Trophoblast cell (in vitro differentiated cells and primary cell): ENCODE data around the gene MPC1.

Experiments
- DNase-seq, 2 donors: peaks; one replicate each; pipeline ENCODE4 v3.0.0-alpha.2; 2016
- H2AFZ ChIP-seq: 2 replicates; pipeline ENCODE4 v1.6.1; 2013; ENCODE audit warnings: low read length, moderate library complexity, mild to moderate bottlenecking; ENCODE audit not compliant: insufficient read depth, poor library complexity
- H2AK5ac ChIP-seq: 2 replicates; pipeline ENCODE4 v1.6.1; 2013; ENCODE audit warnings: mild to moderate bottlenecking, low read length
- H2BK120ac ChIP-seq: 2 replicates; pipeline ENCODE4 v1.6.1; 2013; ENCODE audit warnings: low read length, mild to moderate bottlenecking, moderate library complexity; ENCODE audit not compliant: insufficient read depth, poor library complexity
- H2BK12ac ChIP-seq: 2 replicates; pipeline ENCODE4 v1.6.1; 2013; ENCODE audit warnings: mild to moderate bottlenecking, low read length, moderate library complexity
- H2BK5ac ChIP-seq: 2 replicates; pipeline ENCODE4 v1.6.1; 2013; ENCODE audit warnings: low read length, low read depth, moderate library complexity, mild to moderate bottlenecking; ENCODE audit not compliant: poor library complexity
- H3K14ac ChIP-seq: 2 replicates; pipeline ENCODE4 v1.6.1; 2013; ENCODE audit warnings: mild to moderate bottlenecking, low read length
- H3K18ac ChIP-seq: 2 replicates; pipeline ENCODE4 v1.6.1; 2013; ENCODE audit warnings: mild to moderate bottlenecking, low read length
- H3K23ac ChIP-seq: 2 replicates; pipeline ENCODE4 v1.6.1; 2013; ENCODE audit warnings: low read length
- H3K27ac ChIP-seq: 2 replicates; pipeline ENCODE4 v1.5.1; 2013; ENCODE audit warnings: low read depth, mild to moderate bottlenecking, inconsistent platforms, low read length, moderate library complexity
- H3K27me3 ChIP-seq: 2 replicates; pipeline ENCODE4 v1.6.1; 2013; ENCODE audit warnings: inconsistent platforms, mild to moderate bottlenecking, low read length, moderate library complexity; ENCODE audit not compliant: insufficient read depth
- H3K36me3 ChIP-seq, 2 experiments: 1 replicate in 1 of 2; 2 replicates in 1 of 2; pipeline ENCODE4 v1.6.1; 2013; ENCODE audit warnings: low read length in 2 of 2, mild to moderate bottlenecking in 2 of 2, moderate library complexity in 1 of 2; ENCODE audit not compliant: insufficient read depth in 2 of 2, control insufficient read depth in 1 of 2
- H3K4ac ChIP-seq: 2 replicates; pipeline ENCODE4 v1.6.1; 2013; ENCODE audit warnings: low read depth, mild to moderate bottlenecking, low read length, moderate library complexity
- H3K4me1 ChIP-seq, 2 experiments: 1 replicate in 1 of 2; 2 replicates in 1 of 2; pipeline ENCODE4 v1.6.1; 2013; ENCODE audit warnings: low read length in 2 of 2, mild to moderate bottlenecking in 2 of 2, moderate library complexity in 1 of 2; ENCODE audit not compliant: insufficient read depth in 2 of 2, control insufficient read depth in 1 of 2
- H3K4me2 ChIP-seq: 2 replicates; pipeline ENCODE4 v1.6.1; 2013; ENCODE audit warnings: inconsistent platforms, mild to moderate bottlenecking, low read length, moderate library complexity
- H3K4me3 ChIP-seq: 2 replicates; pipeline ENCODE4 v1.5.1; 2013; ENCODE audit warnings: mild to moderate bottlenecking, low read depth, low read length, inconsistent platforms
- H3K79me1 ChIP-seq: one replicate; pipeline ENCODE4 v1.6.1; 2013; ENCODE audit warnings: low read length
- H3K79me2 ChIP-seq: 2 replicates; pipeline ENCODE4 v1.6.1; 2013; ENCODE audit warnings: low read length, mild to moderate bottlenecking; ENCODE audit not compliant: control insufficient read depth, insufficient read depth, poor library complexity
- H3K9ac ChIP-seq: 2 replicates; pipeline ENCODE4 v1.6.1; 2013; ENCODE audit warnings: mild to moderate bottlenecking, low read length
- H3K9me3 ChIP-seq: 2 replicates; pipeline ENCODE4 v1.6.1; 2013; ENCODE audit warnings: low read depth, mild to moderate bottlenecking, control low read depth, inconsistent platforms, low read length; ENCODE audit not compliant: insufficient read depth
- H4K12ac ChIP-seq: 2 replicates; pipeline ENCODE4 v1.6.1; 2013; ENCODE audit warnings: low read depth, mild to moderate bottlenecking, low read length, moderate library complexity
- H4K8ac ChIP-seq: 2 replicates; pipeline ENCODE4 v1.6.1; 2013; ENCODE audit warnings: low read depth, mild to moderate bottlenecking, low read length, moderate library complexity
- H4K91ac ChIP-seq: one replicate; pipeline ENCODE4 v1.6.1; 2013; ENCODE audit warnings: low read depth, mild to moderate bottlenecking, low read length, moderate library complexity
- WGBS: extraction: QIAGEN DNeasy Blood & Tissue Kit; methylation state at CpG from one replicate; pipeline ENCODE4 v1.1.7; 2013; ENCODE audit warnings: missing lambda C conversion rate; ENCODE audit not compliant: insufficient read length, insufficient coverage; ENCODE audit errors: extremely low coverage; 5-methylcytosine and 5-hydroxymethylcytosine counted together

Gene MPC1

DNA sequence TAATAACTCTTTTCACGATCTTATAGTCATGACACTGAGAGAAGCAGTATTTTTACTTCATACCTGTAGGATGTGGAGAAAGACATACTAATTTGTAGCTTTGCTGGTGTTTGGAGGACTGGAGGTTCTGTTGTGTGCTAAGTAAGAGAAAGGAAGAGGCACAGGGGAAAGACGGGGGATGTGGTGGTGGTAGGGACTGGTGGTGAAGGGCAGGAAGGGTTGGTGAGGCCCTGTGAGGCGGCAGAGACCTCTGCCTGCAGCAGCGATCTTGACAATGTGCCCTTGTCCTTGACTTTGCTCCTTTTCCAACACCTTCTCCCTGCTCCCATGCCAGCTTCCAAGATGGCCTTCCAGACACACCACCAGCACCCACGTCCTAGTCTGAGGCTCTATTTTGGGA, 32.6 kb upstream of the MPC1 start:
- no CpG with 5 or more reads among the region's 5 CpGs for WGBS
- no peak overlapping the region for H2BK5ac ChIP-seq

DNA sequence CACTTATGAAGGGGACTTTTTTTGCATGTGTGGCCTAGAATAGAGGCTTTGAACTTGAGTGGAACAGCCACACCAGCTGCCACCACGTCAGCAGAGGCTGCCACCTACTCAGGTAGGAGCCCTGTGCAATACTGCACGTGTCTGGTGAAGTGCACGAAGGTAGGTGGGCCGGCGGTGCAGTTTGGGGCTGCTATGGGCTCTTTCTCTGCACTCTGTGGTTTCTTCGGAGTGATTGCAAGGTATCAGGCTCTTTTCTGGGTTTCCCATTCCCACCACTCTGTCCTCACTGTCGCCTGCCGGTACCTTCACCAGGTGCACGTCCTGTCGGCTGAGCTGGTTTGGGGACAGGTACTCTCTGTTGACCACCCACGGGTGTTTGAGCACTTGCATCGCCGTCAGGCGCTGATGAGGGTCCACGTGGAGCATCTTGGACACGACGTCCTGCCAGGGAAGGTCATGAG, 30.8 kb upstream of the MPC1 start:
- H3K18ac ChIP-seq: no peak overlapping the region
- peaks cover 6% of the 10 kb centered on the region for H3K9me3 ChIP-seq
- H4K8ac ChIP-seq: no peak overlapping the region
- H3K4ac ChIP-seq: no peak overlapping the region
- no peak overlapping the region for H3K9ac ChIP-seq
- no peak overlapping the region for H2BK5ac ChIP-seq
- no peak overlapping the region for H2AK5ac ChIP-seq
- H3K79me2 ChIP-seq: no peaks in the 10 kb centered on the region
- no CpG with 5 or more reads among the region's 17 CpGs for WGBS
- H3K27ac ChIP-seq: no peak overlapping the region
- no peak overlapping the region for H2BK120ac ChIP-seq
- no peaks in the 10 kb centered on the region for H3K4me1 ChIP-seq
- no peak overlapping the region for H3K4me2 ChIP-seq
- peaks cover 8 to 18% of the 10 kb centered on the region in 2 experiments for H3K36me3 ChIP-seq
- H3K79me1 ChIP-seq: no peaks in the 10 kb centered on the region
- H3K27me3 ChIP-seq: no peaks in the 10 kb centered on the region
- H3K23ac ChIP-seq: no peak overlapping the region
- no peak for DNase-seq
- no peak overlapping the region for H2AFZ ChIP-seq
- no peak overlapping the region for H3K14ac ChIP-seq
- no peak overlapping the region for H4K91ac ChIP-seq
- no peak overlapping the region for H4K12ac ChIP-seq
- peak overlapping the region; percentile 37 for H3K4me3 ChIP-seq
- no peak overlapping the region for H2BK12ac ChIP-seq

More for the DNA sequence above, 32.6 kb upstream of the MPC1 start:
- Histone ChIP-seq H2AK5ac (no peak overlapping the region), H3K18ac (no peak overlapping the region), H3K9ac (no peak overlapping the region), H4K91ac (no peak overlapping the region), H3K9me3 (peaks cover 4% of the 10 kb centered on the region), H3K14ac (no peak overlapping the region), H3K4ac (no peak overlapping the region), H2BK120ac (no peak overlapping the region), H2BK12ac (no peak overlapping the region), H3K4me1 (no peaks in the 10 kb centered on the region), H3K79me2 (no peaks in the 10 kb centered on the region), H3K27ac (no peak overlapping the region), H3K23ac (no peak overlapping the region), H3K27me3 (no peaks in the 10 kb centered on the region), H2AFZ (no peak overlapping the region), H3K4me2 (no peak overlapping the region), H3K79me1 (no peaks in the 10 kb centered on the region), H3K4me3 (no peak overlapping the region), H4K8ac (no peak overlapping the region), H4K12ac (no peak overlapping the region), H3K36me3 (peaks cover 8 to 24% of the 10 kb centered on the region in 2 experiments)
- no peak for DNase-seq

DNA sequence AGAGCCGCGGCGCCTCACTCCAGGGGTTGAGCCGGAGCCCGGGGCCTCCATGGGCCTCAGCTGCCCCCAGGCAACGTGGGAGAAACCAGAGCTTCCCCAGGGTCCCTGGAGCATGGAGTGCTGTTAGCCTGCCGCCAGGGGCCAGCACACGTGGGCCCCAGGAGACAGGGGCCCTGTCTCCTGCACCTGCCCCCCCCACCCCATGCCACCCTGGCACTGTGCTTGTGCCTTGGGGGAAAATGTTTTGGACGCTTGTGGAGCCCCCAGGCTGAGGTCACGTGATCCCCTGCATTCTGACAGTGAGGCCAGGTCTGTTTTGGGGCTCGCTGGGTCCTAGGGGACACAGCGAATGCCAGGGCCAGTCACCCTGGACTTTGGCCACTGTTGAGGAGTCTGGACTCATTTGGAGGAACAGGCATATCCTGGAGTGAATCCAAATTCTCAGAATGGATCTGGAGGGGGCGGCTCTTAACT, 30.2 kb upstream of the MPC1 start:
- no peak overlapping the region for H3K9ac ChIP-seq
- H3K4ac ChIP-seq: no peak overlapping the region
- H3K79me2 ChIP-seq: no peaks in the 10 kb centered on the region
- no peaks in the 10 kb centered on the region for H3K4me1 ChIP-seq
- no peak overlapping the region for H3K4me2 ChIP-seq
- no peak overlapping the region for H4K12ac ChIP-seq
- H3K18ac ChIP-seq: no peak overlapping the region
- H2BK120ac ChIP-seq: no peak overlapping the region
- H3K23ac ChIP-seq: no peak overlapping the region
- peaks cover 6% of the 10 kb centered on the region for H3K9me3 ChIP-seq
- no peak for DNase-seq
- H4K8ac ChIP-seq: no peak overlapping the region
- no peak overlapping the region for H2BK5ac ChIP-seq
- no peak overlapping the region for H3K14ac ChIP-seq
- no peak overlapping the region for H3K27ac ChIP-seq
- no peak overlapping the region for H2BK12ac ChIP-seq
- no peak overlapping the region for H2AK5ac ChIP-seq
- peaks cover 8 to 16% of the 10 kb centered on the region in 2 experiments for H3K36me3 ChIP-seq
- no peak overlapping the region for H3K4me3 ChIP-seq
- WGBS: no CpG with 5 or more reads among the region's 13 CpGs
- H2AFZ ChIP-seq: no peak overlapping the region
- no peaks in the 10 kb centered on the region for H3K27me3 ChIP-seq
- no peak overlapping the region for H4K91ac ChIP-seq
- no peaks in the 10 kb centered on the region for H3K79me1 ChIP-seq

DNA sequence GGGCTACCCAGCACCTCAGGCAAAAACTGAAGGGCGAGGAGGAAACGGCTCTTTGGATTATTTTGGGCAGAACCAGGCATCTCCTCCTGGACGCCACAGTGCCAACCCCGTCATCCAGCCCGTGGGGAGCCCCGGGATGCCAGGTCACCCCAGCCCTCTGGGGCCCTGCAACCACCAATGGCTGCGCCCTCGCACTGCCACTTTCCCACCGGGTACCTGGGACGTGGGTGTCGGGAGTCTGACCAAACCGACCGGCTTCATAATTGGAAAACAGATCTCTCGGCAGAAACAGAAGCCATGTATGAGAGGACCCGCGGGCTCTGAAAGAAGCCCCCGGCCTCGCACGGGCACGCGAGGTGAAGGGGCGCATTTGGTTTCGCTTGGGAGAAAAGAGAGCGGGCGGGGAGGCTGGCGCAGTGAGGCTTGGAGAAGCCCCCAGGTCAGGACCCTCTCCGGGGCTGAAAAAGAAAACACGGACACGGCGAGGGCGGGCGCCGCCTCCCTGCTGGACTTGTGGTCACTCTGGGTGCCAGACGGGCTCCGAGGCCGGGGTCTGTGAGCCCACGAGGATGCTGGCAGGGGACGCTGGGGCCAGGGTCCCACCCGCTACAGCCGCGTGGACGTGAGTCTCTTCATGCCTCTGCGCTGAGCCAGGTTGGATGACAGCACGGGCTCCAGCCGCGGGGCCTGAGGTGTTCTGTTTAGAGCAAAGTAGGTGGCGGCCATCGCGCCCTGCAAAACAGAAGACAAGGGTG, 29.6 kb upstream of the MPC1 start:
- H2AFZ ChIP-seq: no peak overlapping the region
- H4K12ac ChIP-seq: no peak overlapping the region
- H3K9me3 ChIP-seq: peaks cover 6% of the 10 kb centered on the region
- H3K4me3 ChIP-seq: no peak overlapping the region
- H3K9ac ChIP-seq: no peak overlapping the region
- H3K14ac ChIP-seq: no peak overlapping the region
- H3K4me2 ChIP-seq: no peak overlapping the region
- DNase-seq: no peak
- WGBS: no CpG with 5 or more reads among the region's 49 CpGs
- H3K4me1 ChIP-seq: no peaks in the 10 kb centered on the region
- no peaks in the 10 kb centered on the region for H3K79me1 ChIP-seq
- no peak overlapping the region for H4K91ac ChIP-seq
- H3K23ac ChIP-seq: no peak overlapping the region
- peaks cover 8 to 15% of the 10 kb centered on the region in 2 experiments for H3K36me3 ChIP-seq
- H3K4ac ChIP-seq: no peak overlapping the region
- no peak overlapping the region for H2BK120ac ChIP-seq
- no peaks in the 10 kb centered on the region for H3K27me3 ChIP-seq
- H2AK5ac ChIP-seq: no peak overlapping the region
- no peak overlapping the region for H3K27ac ChIP-seq
- H3K18ac ChIP-seq: no peak overlapping the region
- H3K79me2 ChIP-seq: no peaks in the 10 kb centered on the region
- no peak overlapping the region for H4K8ac ChIP-seq
- H2BK12ac ChIP-seq: no peak overlapping the region
- H2BK5ac ChIP-seq: no peak overlapping the region
